Osteocyte (in vitro differentiated cells): ENCODE results near the gene DNAJC13. TPM values are rescaled to one million over a fixed set of nuclear protein-coding genes. Genes with fewer than 3 reads are reported as not detected.

ENCODE experiments used
- DNase-seq: peaks from one replicate; pipeline ENCODE4 v3.0.0; 2021; ENCODE audit warnings: mixed read lengths; ENCODE audit not compliant: unreplicated experiment; ENCODE audit errors: extremely low spot score
- H3K27ac Mint-ChIP-seq: one replicate; pipeline ENCODE4 v1.8.0; 2021; ENCODE audit warnings: mild to moderate bottlenecking, mixed read lengths; ENCODE audit not compliant: unreplicated experiment
- H3K27me3 Mint-ChIP-seq: one replicate; pipeline ENCODE4 v1.8.0; 2021; ENCODE audit warnings: mixed read lengths; ENCODE audit not compliant: unreplicated experiment
- H3K36me3 Mint-ChIP-seq: one replicate; pipeline ENCODE4 v1.8.0; 2021; ENCODE audit warnings: mixed read lengths; ENCODE audit not compliant: unreplicated experiment
- H3K4me1 Mint-ChIP-seq: one replicate; pipeline ENCODE4 v1.8.0; 2021; ENCODE audit warnings: mixed read lengths; ENCODE audit not compliant: unreplicated experiment
- H3K4me3 Mint-ChIP-seq: one replicate; pipeline ENCODE4 v1.8.0; 2021; ENCODE audit warnings: mild to moderate bottlenecking, moderate library complexity, mixed read lengths; ENCODE audit not compliant: unreplicated experiment
- H3K9me3 Mint-ChIP-seq: one replicate; pipeline ENCODE4 v1.8.0; 2021; ENCODE audit warnings: mixed read lengths; ENCODE audit not compliant: unreplicated experiment
- total RNA-seq: library from RNA; stranded (reverse); gene quantifications from 2 replicates; pipeline ENCODE4 v1.2.1, GENCODE V29; 2021
- TF ChIP-seq, protein P1 (sequence below): fragments of 200-600 bp; sonication (generic); IDR thresholded peaks from 2 replicates; pipeline ENCODE4 v1.5.0; 2021; ENCODE audit warnings: antibody characterized with exemption, mild to moderate bottlenecking, moderate library complexity

Gene DNAJC13
- total RNA-seq, 1 donor from 2014 or later: 57.1 TPM

DNA sequence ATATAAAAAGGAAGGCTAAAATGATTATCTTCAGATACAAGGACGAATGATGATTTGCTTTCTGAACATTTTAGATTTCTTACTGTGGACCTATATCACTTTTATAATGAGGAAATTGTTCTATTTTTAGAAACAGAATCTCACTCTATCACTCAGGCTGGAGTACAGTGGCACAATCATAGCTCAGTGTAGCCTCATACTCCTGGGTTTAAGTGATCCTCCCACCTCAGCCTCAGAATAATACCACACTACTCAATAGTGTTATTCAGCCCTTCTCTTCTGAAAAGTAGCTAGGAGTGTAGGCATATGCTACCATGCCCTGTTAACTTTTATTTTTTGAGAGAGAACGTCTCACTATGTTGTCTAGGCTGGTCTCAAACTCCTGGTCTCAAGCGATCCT, 15.8 kb downstream of the DNAJC13 start:
- H3K4me1 Mint-ChIP-seq: peaks cover 38% of the 10 kb centered on the region
- no peaks in the 10 kb centered on the region for H3K9me3 Mint-ChIP-seq
- H3K27ac Mint-ChIP-seq: peak overlapping the region; percentile 50
- TF ChIP-seq, protein P1, sequence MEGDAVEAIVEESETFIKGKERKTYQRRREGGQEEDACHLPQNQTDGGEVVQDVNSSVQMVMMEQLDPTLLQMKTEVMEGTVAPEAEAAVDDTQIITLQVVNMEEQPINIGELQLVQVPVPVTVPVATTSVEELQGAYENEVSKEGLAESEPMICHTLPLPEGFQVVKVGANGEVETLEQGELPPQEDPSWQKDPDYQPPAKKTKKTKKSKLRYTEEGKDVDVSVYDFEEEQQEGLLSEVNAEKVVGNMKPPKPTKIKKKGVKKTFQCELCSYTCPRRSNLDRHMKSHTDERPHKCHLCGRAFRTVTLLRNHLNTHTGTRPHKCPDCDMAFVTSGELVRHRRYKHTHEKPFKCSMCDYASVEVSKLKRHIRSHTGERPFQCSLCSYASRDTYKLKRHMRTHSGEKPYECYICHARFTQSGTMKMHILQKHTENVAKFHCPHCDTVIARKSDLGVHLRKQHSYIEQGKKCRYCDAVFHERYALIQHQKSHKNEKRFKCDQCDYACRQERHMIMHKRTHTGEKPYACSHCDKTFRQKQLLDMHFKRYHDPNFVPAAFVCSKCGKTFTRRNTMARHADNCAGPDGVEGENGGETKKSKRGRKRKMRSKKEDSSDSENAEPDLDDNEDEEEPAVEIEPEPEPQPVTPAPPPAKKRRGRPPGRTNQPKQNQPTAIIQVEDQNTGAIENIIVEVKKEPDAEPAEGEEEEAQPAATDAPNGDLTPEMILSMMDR: no peak
- DNase-seq: no peak
- no peaks in the 10 kb centered on the region for H3K27me3 Mint-ChIP-seq
- no peak overlapping the region for H3K4me3 Mint-ChIP-seq
- H3K36me3 Mint-ChIP-seq: peaks cover 17% of the 10 kb centered on the region

DNA sequence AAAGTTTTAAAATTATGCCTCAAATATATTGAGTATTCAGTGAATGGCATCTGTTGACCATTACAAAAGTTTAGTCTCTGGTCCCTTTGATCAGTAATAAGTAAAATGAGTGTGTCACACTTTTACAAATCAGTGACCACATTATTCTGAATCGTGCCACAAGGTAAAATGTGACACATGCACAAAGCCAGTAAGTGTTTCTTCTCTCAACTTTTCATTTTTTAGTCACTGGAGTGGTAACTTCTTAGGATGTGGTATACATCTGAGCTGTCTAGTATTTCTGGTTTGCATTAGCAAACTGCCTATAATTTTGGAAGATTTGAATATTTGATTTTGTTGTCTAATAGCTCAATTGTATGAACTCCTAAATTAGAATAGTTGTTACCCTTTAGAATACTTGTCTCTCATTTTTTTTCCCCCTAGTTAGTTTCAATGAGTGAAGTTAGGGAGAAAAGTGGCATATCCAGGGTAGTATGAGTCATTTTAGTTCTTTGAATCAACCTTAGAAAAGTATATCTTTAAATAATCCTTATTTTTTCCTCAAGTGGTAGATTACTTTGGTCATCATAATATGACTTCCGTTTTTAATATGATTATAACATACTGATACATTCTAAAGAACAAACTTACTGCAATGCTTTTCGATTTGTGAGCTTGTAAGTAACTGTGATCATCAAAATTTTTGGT, 18.1 kb downstream of the DNAJC13 start:
- Mint-ChIP-seq H3K36me3 (peaks cover 26% of the 10 kb centered on the region), H3K4me3 (no peak overlapping the region), H3K27ac (peak overlapping the region; percentile 61), H3K4me1 (peaks cover 30% of the 10 kb centered on the region), H3K27me3 (no peaks in the 10 kb centered on the region), H3K9me3 (no peaks in the 10 kb centered on the region)
- TF ChIP-seq, protein P1: no peak
- DNase-seq: no peak

- DNase-seq: no peak
- no peaks in the 10 kb centered on the region for H3K27me3 Mint-ChIP-seq
- H3K9me3 Mint-ChIP-seq: no peaks in the 10 kb centered on the region
- H3K4me3 Mint-ChIP-seq: no peak overlapping the region
- peaks cover 26% of the 10 kb centered on the region for H3K36me3 Mint-ChIP-seq
- peaks cover 30% of the 10 kb centered on the region for H3K4me1 Mint-ChIP-seq
- TF ChIP-seq, protein P1: no peak
- peak overlapping the region; percentile 61 for H3K27ac Mint-ChIP-seq
Measured at GRCh38 chr3:132435911-132436425, 18.7 kb downstream of the DNAJC13 start.

DNA sequence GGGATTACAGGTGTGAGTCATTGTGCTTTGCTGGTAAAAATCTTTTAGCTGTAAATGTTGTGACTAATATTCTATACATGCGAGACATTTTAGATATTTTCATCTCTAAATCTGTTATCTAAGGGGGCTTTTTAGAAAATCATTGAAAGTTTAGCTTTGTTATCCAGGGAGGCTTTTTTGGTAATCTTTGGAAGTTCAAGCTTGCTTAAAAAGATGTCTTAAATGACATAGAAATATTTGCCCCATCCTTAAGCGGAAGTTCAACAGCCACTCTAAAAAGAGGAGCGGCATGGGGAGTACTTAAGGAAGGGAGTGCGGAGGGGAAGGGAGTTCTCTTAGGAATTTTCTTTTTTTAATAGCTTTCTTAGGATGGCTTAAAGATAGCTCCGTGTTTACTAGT, 26.1 kb downstream of the DNAJC13 start:
- TF ChIP-seq, protein P1: no peak
- Mint-ChIP-seq H3K9me3 (no peaks in the 10 kb centered on the region), H3K36me3 (peaks cover 17% of the 10 kb centered on the region), H3K4me3 (no peak overlapping the region), H3K4me1 (peaks cover 50% of the 10 kb centered on the region), H3K27me3 (no peaks in the 10 kb centered on the region), H3K27ac (peak overlapping the region; percentile 89)
- DNase-seq: no peak

- Mint-ChIP-seq H3K4me1 (peaks cover 58% of the 10 kb centered on the region), H3K27me3 (no peaks in the 10 kb centered on the region), H3K36me3 (peaks cover 12% of the 10 kb centered on the region), H3K4me3 (peak overlapping the region; percentile 45), H3K27ac (peak overlapping the region; percentile 89), H3K9me3 (no peaks in the 10 kb centered on the region)
- no peak for DNase-seq
- TF ChIP-seq, protein P1: no peak
Measured at GRCh38 chr3:132444383-132444782, 27.1 kb downstream of the DNAJC13 start.
